ENCODE measurements around the gene IL21.
"Not testable (repeated sequence)": the region's sequence is repeated elsewhere in the genome, so short reads cannot be mapped to it uniquely, and the experiment has no call there.

IL21 gene

GRCh38 chr4:122584519-122584918 is 36.3 kb downstream of the IL21 start:
- H3K36me3 Mint-ChIP-seq (ENCODE audit: insufficient read depth), result no peaks in the 10 kb centered on the region
- ATAC-seq (replicated peaks) (no peak), DNase-seq (no peak)
- no peaks in the 10 kb centered on the region for H3K27me3 Mint-ChIP-seq
- no peak overlapping the region for H3K27ac Mint-ChIP-seq
- H3K9me3 Mint-ChIP-seq, result no peaks in the 10 kb centered on the region
- H3K4me1 Mint-ChIP-seq (ENCODE audit: low read depth in 2 of 2), result peaks cover 1 to 4% of the 10 kb centered on the region in 2 donors
- no peak overlapping the region for H3K4me3 Mint-ChIP-seq

DNA sequence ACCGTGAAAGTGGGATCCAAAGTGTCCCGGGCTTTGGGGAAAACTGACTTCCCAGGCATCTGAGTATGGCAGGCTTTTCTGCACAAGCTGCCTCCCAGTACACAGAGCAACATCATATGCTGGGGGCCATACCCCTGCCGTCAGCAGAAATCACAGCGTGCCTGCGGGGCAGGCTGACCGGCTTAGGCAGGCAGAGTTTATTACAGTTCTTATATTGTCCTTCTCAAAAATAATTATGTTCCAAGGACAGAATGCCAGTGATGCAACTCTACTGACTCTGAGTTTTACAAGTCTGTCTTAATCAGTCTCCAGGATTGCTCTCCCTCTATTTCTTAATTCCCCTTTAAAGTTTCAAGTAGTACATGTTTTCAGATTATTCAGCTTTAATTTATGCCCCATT is 37.0 kb downstream of the IL21 start:
- Mint-ChIP-seq H3K27ac (no peak overlapping the region), H3K9me3 (no peaks in the 10 kb centered on the region), H3K27me3 (no peaks in the 10 kb centered on the region), H3K4me3 (no peak overlapping the region), H3K36me3 (ENCODE audit: insufficient read depth) (no peaks in the 10 kb centered on the region), H3K4me1 (ENCODE audit: low read depth in 2 of 2) (peaks cover 4% of the 10 kb centered on the region in 2 donors)
- DNase-seq, result no peak
- ATAC-seq (replicated peaks), result no peak

- H3K27ac Mint-ChIP-seq, result peak overlapping the region; percentile 62 to 83
- peak overlapping the region; percentile 53 to 56 for H3K4me3 Mint-ChIP-seq
- ATAC-seq (replicated peaks), result peak; percentile 82
- peak; percentile 55 to 68 (median 58) for DNase-seq
- no peaks in the 10 kb centered on the region for H3K36me3 Mint-ChIP-seq (ENCODE audit: insufficient read depth)
- peaks cover 4 to 14% of the 10 kb centered on the region in 2 donors for H3K4me1 Mint-ChIP-seq (ENCODE audit: low read depth in 2 of 2)
- no peaks in the 10 kb centered on the region for H3K9me3 Mint-ChIP-seq
- H3K27me3 Mint-ChIP-seq, result peaks cover 0 to 14% of the 10 kb centered on the region in 2 donors
Measured at GRCh38 chr4:122577808-122578781, 42.8 kb downstream of the IL21 start.

GRCh38 chr4:122577189-122577553 is 43.7 kb downstream of the IL21 start:
- Mint-ChIP-seq H3K9me3 (no peaks in the 10 kb centered on the region), H3K36me3 (ENCODE audit: insufficient read depth) (no peaks in the 10 kb centered on the region), H3K4me3 (no peak overlapping the region), H3K27me3 (peaks cover 5 to 14% of the 10 kb centered on the region in 2 donors), H3K4me1 (ENCODE audit: low read depth in 2 of 2) (peaks cover 4 to 14% of the 10 kb centered on the region in 2 donors), H3K27ac (peak overlapping the region in 1 of 2 donors; percentile 0)
- DNase-seq (no peak), ATAC-seq (replicated peaks) (no peak)

DNA sequence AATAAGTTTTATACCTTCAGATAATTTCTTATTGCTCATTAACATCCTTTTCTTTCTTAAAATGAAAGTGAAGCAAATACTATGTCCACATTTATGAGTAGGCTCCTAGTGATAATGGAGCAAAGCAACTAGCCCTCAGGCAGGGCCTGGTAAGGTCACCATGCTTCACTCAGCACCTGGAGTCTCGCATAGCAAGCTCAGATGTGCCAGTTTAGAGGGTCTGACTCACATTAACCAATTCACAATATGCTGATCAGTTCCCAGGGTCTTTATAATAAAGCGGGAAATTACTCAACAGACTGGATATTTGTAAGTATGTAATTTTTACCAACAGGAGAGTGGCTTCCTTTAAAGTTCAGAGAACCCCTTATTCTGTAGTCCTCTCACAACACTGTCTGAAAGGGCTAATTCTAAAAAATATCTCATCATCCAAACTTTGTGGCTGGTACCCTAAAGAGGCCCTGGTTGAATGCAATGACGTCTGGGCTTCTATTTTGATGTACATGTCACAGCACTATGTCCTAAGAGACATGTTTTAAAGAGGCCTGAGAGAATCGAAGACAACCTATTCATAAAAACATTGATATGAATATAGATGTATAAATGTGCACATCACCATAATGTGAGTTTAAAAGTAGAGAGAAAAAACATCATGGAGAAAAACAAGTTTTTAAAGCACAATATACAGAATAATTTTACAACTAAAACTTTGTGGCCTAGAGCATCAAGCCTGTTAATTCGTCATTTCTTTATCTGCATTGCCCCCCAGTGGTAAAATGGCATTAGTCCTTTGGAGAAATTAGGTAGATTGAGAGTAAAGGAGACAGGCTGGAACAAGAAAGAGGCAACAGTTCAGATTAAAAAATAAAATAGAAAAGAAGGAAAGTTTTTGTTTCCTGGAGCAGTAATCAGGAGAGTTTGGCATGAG is 44.3 kb downstream of the IL21 start:
- ATAC-seq (replicated peaks), result peak; percentile 19
- H3K4me3 Mint-ChIP-seq, result no peak overlapping the region
- peak; percentile 39 to 50 (median 39) for DNase-seq
- peak overlapping the region in 1 of 2 donors; percentile 0 for H3K27ac Mint-ChIP-seq
- no peaks in the 10 kb centered on the region for H3K9me3 Mint-ChIP-seq
- no peaks in the 10 kb centered on the region for H3K36me3 Mint-ChIP-seq (ENCODE audit: insufficient read depth)
- H3K4me1 Mint-ChIP-seq (ENCODE audit: low read depth in 2 of 2), result peaks cover 4 to 14% of the 10 kb centered on the region in 2 donors
- peaks cover 6 to 14% of the 10 kb centered on the region in 2 donors for H3K27me3 Mint-ChIP-seq

- Mint-ChIP-seq H3K27me3 (peaks cover 13 to 14% of the 10 kb centered on the region in 2 donors), H3K4me1 (ENCODE audit: low read depth in 2 of 2) (peaks cover 4 to 11% of the 10 kb centered on the region in 2 donors)
- H3K9me3 Mint-ChIP-seq; H3K4me3 Mint-ChIP-seq; H3K27ac Mint-ChIP-seq; H3K36me3 Mint-ChIP-seq (ENCODE audit: insufficient read depth); ATAC-seq (replicated peaks); DNase-seq: not testable (repeated sequence)
Measured at GRCh38 chr4:122574347-122574746, 46.5 kb downstream of the IL21 start.

DNA sequence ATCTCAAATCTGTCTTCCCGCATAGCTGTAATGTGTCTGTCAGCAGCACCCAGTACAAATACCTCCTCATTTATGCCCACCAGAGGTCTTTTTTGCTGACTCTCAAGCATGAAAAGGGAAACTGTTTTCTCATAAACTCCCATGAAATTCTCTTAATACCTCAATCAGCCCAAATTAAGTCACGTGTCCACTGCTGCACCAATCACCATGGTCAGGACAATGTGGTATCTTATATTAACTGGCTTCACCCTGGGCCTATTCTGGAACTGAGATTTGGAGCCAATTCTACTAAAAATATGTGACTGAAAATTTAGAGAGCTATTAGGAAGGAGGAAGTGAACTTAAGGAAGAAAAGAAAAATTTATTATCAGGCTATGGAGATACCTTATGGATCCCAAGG is 58.4 kb downstream of the IL21 start:
- ATAC-seq (replicated peaks), result no peak
- Mint-ChIP-seq H3K9me3 (peaks cover 0 to 2% of the 10 kb centered on the region in 2 donors), H3K27me3 (no peaks in the 10 kb centered on the region), H3K4me1 (ENCODE audit: low read depth in 2 of 2) (no peaks in the 10 kb centered on the region), H3K36me3 (ENCODE audit: insufficient read depth) (no peaks in the 10 kb centered on the region), H3K4me3 (no peak overlapping the region), H3K27ac (no peak overlapping the region)
- no peak for DNase-seq

All from effector memory CD8-positive, alpha-beta T cell (primary cell).